Kidney capillary endothelial cell (primary cell): ENCODE measurements around the gene SEMA4D.

Experiments
- DNase-seq: peaks from one replicate; pipeline ENCODE4 v3.0.0-alpha.2; 2018; ENCODE audit warnings: low spot score

The SEMA4D gene

GRCh38 chr9:89367281-89367680 is 130.6 kb downstream of the SEMA4D start:
- no peak for DNase-seq

- no peak for DNase-seq
Observed at GRCh38 chr9:89366711-89367110, 131.2 kb downstream of the SEMA4D start.

- no peak for DNase-seq
Observed at GRCh38 chr9:89365532-89365912, 132.4 kb downstream of the SEMA4D start.

- DNase-seq: no peak
Observed at GRCh38 chr9:89364666-89365531, 133.0 kb downstream of the SEMA4D start.

GRCh38 chr9:89363921-89364665 is 133.8 kb downstream of the SEMA4D start:
- DNase-seq: no peak

- no peak for DNase-seq
Observed at GRCh38 chr9:89363311-89363670, 134.6 kb downstream of the SEMA4D start.

GRCh38 chr9:89362647-89363310 is 135.1 kb downstream of the SEMA4D start:
- no peak for DNase-seq

- no peak for DNase-seq
Observed at GRCh38 chr9:89361816-89362646, 135.9 kb downstream of the SEMA4D start.

GRCh38 chr9:89361031-89361430 is 136.9 kb downstream of the SEMA4D start:
- DNase-seq: no peak

- DNase-seq: no peak
Observed at GRCh38 chr9:89360465-89360864, 137.4 kb downstream of the SEMA4D start.

GRCh38 chr9:89359751-89360261 is 138.1 kb downstream of the SEMA4D start:
- DNase-seq: peak; percentile 21

GRCh38 chr9:89358985-89359384 is 138.9 kb downstream of the SEMA4D start:
- DNase-seq: no peak

- DNase-seq: no peak
Observed at GRCh38 chr9:89358376-89358916, 139.5 kb downstream of the SEMA4D start.

- no peak for DNase-seq
Observed at GRCh38 chr9:89357331-89358197, 140.3 kb downstream of the SEMA4D start.

- DNase-seq: no peak
Observed at GRCh38 chr9:89356782-89357181, 141.1 kb downstream of the SEMA4D start.

GRCh38 chr9:89354471-89354870 is 143.4 kb downstream of the SEMA4D start:
- DNase-seq: no peak

GRCh38 chr9:89353989-89354388 is 143.9 kb downstream of the SEMA4D start:
- DNase-seq: no peak

- DNase-seq: no peak
Observed at GRCh38 chr9:89352874-89353649, 144.9 kb downstream of the SEMA4D start.

GRCh38 chr9:89352451-89352850 is 145.5 kb downstream of the SEMA4D start:
- no peak for DNase-seq
